HFFc6 (cell line): ENCODE measurements around the gene FLNA. TPM values are rescaled to one million over a fixed set of nuclear protein-coding genes. Genes with fewer than 3 reads are reported as not detected.

ENCODE experiments used
- DNase-seq: peaks from one replicate; pipeline ENCODE4 v3.0.0-alpha.2; 2018
- H3K27ac Mint-ChIP-seq: 2 replicates; pipeline ENCODE4 v1.8.0; 2020; ENCODE audit warnings: mild to moderate bottlenecking, mixed read lengths
- H3K27me3 Mint-ChIP-seq: 2 replicates; pipeline ENCODE4 v1.8.0; 2021; ENCODE audit warnings: mild to moderate bottlenecking, moderate library complexity, mixed read lengths; ENCODE audit not compliant: insufficient read depth
- H3K36me3 Mint-ChIP-seq: 2 replicates; pipeline ENCODE4 v1.8.0; 2021; ENCODE audit warnings: low read depth, mixed read lengths
- H3K4me1 Mint-ChIP-seq: 2 replicates; pipeline ENCODE4 v1.8.0; 2020; ENCODE audit warnings: low read depth, mixed read lengths
- H3K4me3 Mint-ChIP-seq: 2 replicates; pipeline ENCODE4 v1.8.0; 2020; ENCODE audit warnings: mild to moderate bottlenecking, moderate library complexity, mixed read lengths
- H3K9me3 Mint-ChIP-seq: 2 replicates; pipeline ENCODE4 v1.8.0; 2020; ENCODE audit warnings: mild to moderate bottlenecking, mixed read lengths
- CTCF ChIP-seq: fragments of 200-600 bp; sonication (generic); IDR thresholded peaks from 2 replicates; pipeline ENCODE4 v1.5.0; 2021; ENCODE audit warnings: antibody characterized with exemption, mild to moderate bottlenecking
- total RNA-seq, 6 experiments: library from RNA; stranded (reverse); fragmentation: NEBNext Ultra II Directional; extraction: Animal tissue kit (Norgen Biotek cat#: 25700); gene quantifications; 2 replicates in 1 of 6; 3 replicates in 5 of 6; pipeline ENCODE4 v1.2.3, GENCODE V29; 2021

The FLNA gene
- total RNA-seq, 6 experiments from 2014 or later, result 2,260 to 2,886 (median 2,666) TPM

- TF ChIP-seq CTCF, result no peak
- no peak overlapping the region for H3K27ac Mint-ChIP-seq
- H3K36me3 Mint-ChIP-seq, result no peaks in the 10 kb centered on the region
- no peak overlapping the region for H3K4me3 Mint-ChIP-seq
- DNase-seq, result no peak
- peaks cover 9% of the 10 kb centered on the region; the same call in 1 of the 2 replicates for H3K4me1 Mint-ChIP-seq
- H3K9me3 Mint-ChIP-seq, result no peaks in the 10 kb centered on the region
- peaks cover 8% of the 10 kb centered on the region for H3K27me3 Mint-ChIP-seq
Measured at GRCh38 chrX:154312116-154312515, 62.3 kb downstream of the FLNA start.

GRCh38 chrX:154310616-154311536 lies 63.6 kb downstream of the FLNA start:
- H3K27me3 Mint-ChIP-seq, result peaks cover 8% of the 10 kb centered on the region

GRCh38 chrX:154309041-154309775 lies 65.2 kb downstream of the FLNA start:
- H3K27ac Mint-ChIP-seq, result no peak overlapping the region
- TF ChIP-seq CTCF, result no peak
- no peaks in the 10 kb centered on the region for H3K36me3 Mint-ChIP-seq
- peaks cover 3% of the 10 kb centered on the region; the same call in 1 of the 2 replicates for H3K4me1 Mint-ChIP-seq
- no peak for DNase-seq
- no peaks in the 10 kb centered on the region for H3K9me3 Mint-ChIP-seq
- no peak overlapping the region for H3K4me3 Mint-ChIP-seq
- peaks cover 8% of the 10 kb centered on the region for H3K27me3 Mint-ChIP-seq

More at GRCh38 chrX:154310616-154311536, 63.6 kb downstream of the FLNA start:
- H3K36me3 Mint-ChIP-seq, result no peaks in the 10 kb centered on the region
- H3K27ac Mint-ChIP-seq, result no peak overlapping the region
- H3K4me3 Mint-ChIP-seq, result no peak overlapping the region
- peaks cover 9% of the 10 kb centered on the region; the same call in 1 of the 2 replicates for H3K4me1 Mint-ChIP-seq
- H3K9me3 Mint-ChIP-seq, result no peaks in the 10 kb centered on the region
- no peak for DNase-seq
- no peak for TF ChIP-seq CTCF

GRCh38 chrX:154308108-154308946 lies 66.1 kb downstream of the FLNA start:
- Mint-ChIP-seq H3K27me3 (peaks cover 11% of the 10 kb centered on the region), H3K36me3 (no peaks in the 10 kb centered on the region), H3K4me3 (no peak overlapping the region), H3K9me3 (no peaks in the 10 kb centered on the region), H3K4me1 (no peaks in the 10 kb centered on the region), H3K27ac (no peak overlapping the region)
- peak; percentile 78 for TF ChIP-seq CTCF
- peak; percentile 28 for DNase-seq

- TF ChIP-seq CTCF, result no peak
- no peak for DNase-seq
- no peaks in the 10 kb centered on the region for H3K9me3 Mint-ChIP-seq
- H3K4me3 Mint-ChIP-seq, result no peak overlapping the region
- no peak overlapping the region for H3K27ac Mint-ChIP-seq
- no peaks in the 10 kb centered on the region for H3K4me1 Mint-ChIP-seq
- no peaks in the 10 kb centered on the region for H3K36me3 Mint-ChIP-seq
- H3K27me3 Mint-ChIP-seq, result peaks cover 11% of the 10 kb centered on the region
Measured at GRCh38 chrX:154307202-154307601, 67.2 kb downstream of the FLNA start.
